PC-3 (cell line): Measurements from ENCODE around the gene TROAP. TPM values are rescaled to one million over a fixed set of nuclear protein-coding genes. Genes with fewer than 3 reads are reported as not detected.

Source experiments
- ATAC-seq: fragments of 200-7000 bp; cut with Tn5 transposase; 2 replicates; pipeline ENCODE4 v1.9.1; 2020; ENCODE audit warnings: mild to moderate bottlenecking, moderate library complexity
- BruUV-seq: library from RNA; stranded (reverse); fragments of 400-500 nt; replicated peaks from 2 replicates; lab custom pipeline; 2021; lab: Mats Ljungman, UMichigan
- CTCF ChIA-PET: fragments of 300-600 bp; sonication (Branson Sonifier 250); formaldehyde crosslinking; loops from one replicate; lab custom pipeline; 2022; ENCODE audit warnings: antibody characterized with exemption; lab: Charles Lee
- POLR2A ChIA-PET: fragments of 300-600 bp; sonication (Branson Sonifier 250); formaldehyde crosslinking; loops from one replicate; lab custom pipeline; 2022; ENCODE audit warnings: antibody characterized with exemption; ENCODE audit not compliant: unreplicated experiment; lab: Charles Lee
- DNase-seq: peaks from one replicate; pipeline ENCODE4 v3.0.0-alpha.2; 2015
- H2AFZ ChIP-seq: fragments of 300-600 bp; sonication (generic); 2 replicates; pipeline ENCODE4 v1.6.0; 2016; ENCODE audit warnings: antibody characterized with exemption, low read length
- H3F3A ChIP-seq: fragments of 300-600 bp; sonication (generic); one replicate; pipeline ENCODE4 v1.6.0; 2017; ENCODE audit warnings: antibody characterized with exemption, low read length, control low read depth, mild to moderate bottlenecking; ENCODE audit not compliant: unreplicated experiment
- H3K27ac ChIP-seq: fragments of 300-600 bp; sonication (generic); 2 replicates; pipeline ENCODE4 v1.5.1; 2016; ENCODE audit warnings: mild to moderate bottlenecking, low read length
- H3K27me3 ChIP-seq: fragments of 300-600 bp; sonication (generic); 2 replicates; pipeline ENCODE4 v1.6.1; 2016; ENCODE audit warnings: low read length, mixed read lengths
- H3K36me3 ChIP-seq: fragments of 300-600 bp; sonication (generic); 2 replicates; pipeline ENCODE4 v1.6.1; 2016; ENCODE audit warnings: low read depth, mixed run types, low read length, mixed read lengths
- H3K4me1 ChIP-seq: fragments of 300-600 bp; sonication (generic); 2 replicates; pipeline ENCODE4 v1.5.1; 2016; ENCODE audit warnings: low read length; ENCODE audit not compliant: insufficient read depth
- H3K4me2 ChIP-seq: fragments of 300-600 bp; sonication (generic); 2 replicates; pipeline ENCODE4 v1.6.0; 2016; ENCODE audit warnings: low read length
- H3K4me3 ChIP-seq: fragments of 300-600 bp; sonication (generic); 2 replicates; pipeline ENCODE4 v1.5.1; 2016; ENCODE audit warnings: mild to moderate bottlenecking, low read length, mixed read lengths
- H3K79me2 ChIP-seq: fragments of 300-600 bp; sonication (generic); 2 replicates; pipeline ENCODE4 v1.6.1; 2017; ENCODE audit warnings: low read length, mixed read lengths
- H3K9ac ChIP-seq: fragments of 300-600 bp; sonication (generic); 2 replicates; pipeline ENCODE4 v1.6.0; 2016; ENCODE audit warnings: mild to moderate bottlenecking, low read length
- H3K9me2 ChIP-seq: fragments of 300-600 bp; sonication (generic); replicated peaks from 2 replicates; pipeline ENCODE4 v1.6.1; 2016; ENCODE audit warnings: mixed run types, low read length, mixed read lengths
- H3K9me3 ChIP-seq: fragments of 300-600 bp; sonication (generic); 2 replicates; pipeline ENCODE4 v1.6.1; 2016; ENCODE audit warnings: low read length, mixed read lengths
- H4K20me1 ChIP-seq: fragments of 300-600 bp; sonication (generic); 2 replicates; pipeline ENCODE4 v1.6.1; 2016; ENCODE audit warnings: low read length, mixed read lengths
- EZH2 ChIP-seq: fragments of 300-600 bp; sonication (generic); IDR thresholded peaks from one replicate; pipeline ENCODE4 v1.6.1; 2017; ENCODE audit warnings: antibody characterized with exemption, mild to moderate bottlenecking, low read length; ENCODE audit not compliant: unreplicated experiment
- EZH2phosphoT487 ChIP-seq: fragments of 300-600 bp; sonication (generic); IDR thresholded peaks from 2 replicates; pipeline ENCODE4 v1.6.1; 2018; ENCODE audit warnings: mild to moderate bottlenecking, antibody characterized with exemption, low read length, borderline replicate concordance
- intact Hi-C: fragments of 100-400 bp; cut with micrococcal nuclease; formaldehyde crosslinking; loops from 2 replicates; pipeline ENCODE4 v1.9.0; 2023
- total RNA-seq: library from RNA; depleted of rRNA; stranded (reverse); fragments of >200 nt; gene quantifications from 2 replicates; pipeline ENCODE4 v1.2.3, GENCODE V29; 2014
- TF ChIP-seq, protein P1 (sequence below): fragments of 300-600 bp; sonication (generic); conservative IDR thresholded peaks from 2 replicates; pipeline ENCODE4 v1.5.1; 2017; ENCODE audit warnings: antibody characterized with exemption, low read depth, mild to moderate bottlenecking, low read length

TROAP gene
- total RNA-seq, 1 experiment from 2014 or later, result 103 TPM

DNA sequence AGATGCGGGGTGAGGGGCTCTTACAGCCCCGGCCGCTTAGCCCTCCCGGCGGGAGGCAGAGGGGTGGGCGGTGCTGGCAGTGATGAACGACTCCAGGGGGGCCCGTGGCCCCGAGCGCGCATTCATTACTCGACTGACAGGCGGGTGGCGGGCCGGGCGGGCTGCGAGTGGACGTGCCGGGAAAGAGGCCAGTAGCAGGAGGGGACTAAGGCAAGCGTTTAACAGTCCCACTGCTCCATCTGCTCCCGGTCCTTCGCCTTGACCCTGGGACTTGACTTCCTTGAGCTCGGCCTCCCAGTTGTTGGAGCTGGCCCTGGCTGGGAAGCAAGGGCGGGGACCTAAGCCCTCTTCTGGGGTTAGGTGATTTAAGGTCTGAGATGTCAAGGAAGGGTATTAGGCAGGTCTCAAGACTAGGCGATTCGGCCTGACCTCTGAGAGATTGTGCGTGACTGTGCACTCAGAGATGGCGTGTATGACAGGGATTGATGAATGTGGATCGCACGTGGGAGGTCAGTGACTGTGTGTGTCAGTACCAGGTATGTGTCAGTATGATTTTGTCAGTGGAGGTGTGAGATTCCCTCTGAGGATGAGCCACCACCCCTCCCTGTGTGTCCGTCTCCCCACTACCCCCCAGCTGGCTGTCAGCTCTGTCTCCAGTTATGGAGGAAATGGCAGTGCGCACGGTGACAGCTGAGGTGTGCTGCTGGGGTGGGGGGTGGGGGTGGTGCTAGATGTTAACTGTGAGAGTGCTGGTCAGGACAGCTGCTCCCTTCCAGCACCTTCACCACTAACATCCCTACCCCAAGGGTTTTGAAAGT lies 20.1 kb downstream of the TROAP start:
- H3K27me3 ChIP-seq, result peaks cover 21% of the 10 kb centered on the region
- DNase-seq, result no peak
- intact Hi-C loops, result no loop called here
- ChIA-PET POLR2A (no interaction called here), CTCF (interaction anchor here (0.5 to 2.0 kb wide), 7 partner anchors 11 to 61 kb away, joined by 3 to 6 read pairs (median 3); partner anchors contain the start of genes SPATS2 and TROAP)
- H3K79me2 ChIP-seq, result no peaks in the 10 kb centered on the region
- peaks cover 33% of the 10 kb centered on the region for H3K4me1 ChIP-seq
- TF ChIP-seq, protein P1, sequence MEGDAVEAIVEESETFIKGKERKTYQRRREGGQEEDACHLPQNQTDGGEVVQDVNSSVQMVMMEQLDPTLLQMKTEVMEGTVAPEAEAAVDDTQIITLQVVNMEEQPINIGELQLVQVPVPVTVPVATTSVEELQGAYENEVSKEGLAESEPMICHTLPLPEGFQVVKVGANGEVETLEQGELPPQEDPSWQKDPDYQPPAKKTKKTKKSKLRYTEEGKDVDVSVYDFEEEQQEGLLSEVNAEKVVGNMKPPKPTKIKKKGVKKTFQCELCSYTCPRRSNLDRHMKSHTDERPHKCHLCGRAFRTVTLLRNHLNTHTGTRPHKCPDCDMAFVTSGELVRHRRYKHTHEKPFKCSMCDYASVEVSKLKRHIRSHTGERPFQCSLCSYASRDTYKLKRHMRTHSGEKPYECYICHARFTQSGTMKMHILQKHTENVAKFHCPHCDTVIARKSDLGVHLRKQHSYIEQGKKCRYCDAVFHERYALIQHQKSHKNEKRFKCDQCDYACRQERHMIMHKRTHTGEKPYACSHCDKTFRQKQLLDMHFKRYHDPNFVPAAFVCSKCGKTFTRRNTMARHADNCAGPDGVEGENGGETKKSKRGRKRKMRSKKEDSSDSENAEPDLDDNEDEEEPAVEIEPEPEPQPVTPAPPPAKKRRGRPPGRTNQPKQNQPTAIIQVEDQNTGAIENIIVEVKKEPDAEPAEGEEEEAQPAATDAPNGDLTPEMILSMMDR, result no peak
- TF ChIP-seq EZH2 (no peak), EZH2phosphoT487 (no peak)
- no peak for ATAC-seq
- H3K9me2 ChIP-seq, result no peaks in the 10 kb centered on the region
- H3K27ac ChIP-seq, result no peak overlapping the region
- H3K4me3 ChIP-seq, result peak overlapping the region; percentile 53
- H3K4me2 ChIP-seq, result peak overlapping the region; percentile 76
- H4K20me1 ChIP-seq, result no peaks in the 10 kb centered on the region
- H3K36me3 ChIP-seq, result no peaks in the 10 kb centered on the region
- H2AFZ ChIP-seq, result peak overlapping the region; percentile 82
- H3K9me3 ChIP-seq, result no peaks in the 10 kb centered on the region
- no TSS peak for BruUV-seq
- no peaks in the 10 kb centered on the region for H3F3A ChIP-seq
- H3K9ac ChIP-seq, result no peak overlapping the region

DNA sequence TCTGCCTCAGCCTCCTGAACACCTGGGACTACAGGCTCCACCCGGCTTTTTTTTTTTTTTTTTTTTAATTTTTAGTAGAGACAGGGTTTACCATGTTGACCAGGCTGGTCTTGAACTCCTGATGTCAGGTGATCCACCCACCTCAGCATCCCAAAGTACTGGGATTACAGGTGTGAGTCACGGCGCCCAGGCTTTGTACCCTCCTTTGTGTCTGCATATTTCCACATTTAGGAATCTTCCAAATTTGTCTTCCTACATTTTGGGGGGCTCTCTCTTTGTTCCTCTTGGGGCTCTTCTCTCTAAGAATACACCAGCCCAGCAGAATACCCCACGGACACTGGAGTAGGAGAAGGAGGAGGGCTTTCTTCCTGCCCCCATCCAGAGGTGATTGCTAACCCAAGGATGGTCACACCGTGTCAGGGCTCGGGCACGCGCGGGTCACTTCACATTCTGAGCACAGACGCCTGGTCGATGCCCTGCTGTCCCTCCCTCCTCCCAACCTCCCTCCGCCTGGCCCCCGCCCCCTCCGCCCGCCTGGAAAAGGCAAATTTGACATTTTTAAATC lies 21.5 kb downstream of the TROAP start:
- Histone ChIP-seq H3K4me1 (peaks cover 38% of the 10 kb centered on the region), H3K4me2 (peak overlapping the region; percentile 77), H3K4me3 (peak overlapping the region; percentile 49; the same call in 1 of the 2 replicates), H3K27me3 (peaks cover 21% of the 10 kb centered on the region), H3F3A (no peaks in the 10 kb centered on the region), H4K20me1 (no peaks in the 10 kb centered on the region), H3K9me2 (no peaks in the 10 kb centered on the region), H3K79me2 (peaks cover 7% of the 10 kb centered on the region; the same call in 1 of the 2 replicates), H3K27ac (no peak overlapping the region), H2AFZ (peak overlapping the region; percentile 47; the same call in 1 of the 2 replicates), H3K36me3 (no peaks in the 10 kb centered on the region), H3K9ac (no peak overlapping the region), H3K9me3 (no peaks in the 10 kb centered on the region)
- intact Hi-C loops, result no loop called here
- DNase-seq, result no peak
- no TSS peak for BruUV-seq
- POLR2A ChIA-PET, result no interaction called here
- no peak for ATAC-seq
- CTCF ChIA-PET, result interaction anchor here (0.6 kb wide), 1 partner anchor 169 kb away, joined by 6 read pairs; no protein-coding TSS in a partner anchor
- TF ChIP-seq EZH2 (no peak), EZH2phosphoT487 (no peak)

DNA sequence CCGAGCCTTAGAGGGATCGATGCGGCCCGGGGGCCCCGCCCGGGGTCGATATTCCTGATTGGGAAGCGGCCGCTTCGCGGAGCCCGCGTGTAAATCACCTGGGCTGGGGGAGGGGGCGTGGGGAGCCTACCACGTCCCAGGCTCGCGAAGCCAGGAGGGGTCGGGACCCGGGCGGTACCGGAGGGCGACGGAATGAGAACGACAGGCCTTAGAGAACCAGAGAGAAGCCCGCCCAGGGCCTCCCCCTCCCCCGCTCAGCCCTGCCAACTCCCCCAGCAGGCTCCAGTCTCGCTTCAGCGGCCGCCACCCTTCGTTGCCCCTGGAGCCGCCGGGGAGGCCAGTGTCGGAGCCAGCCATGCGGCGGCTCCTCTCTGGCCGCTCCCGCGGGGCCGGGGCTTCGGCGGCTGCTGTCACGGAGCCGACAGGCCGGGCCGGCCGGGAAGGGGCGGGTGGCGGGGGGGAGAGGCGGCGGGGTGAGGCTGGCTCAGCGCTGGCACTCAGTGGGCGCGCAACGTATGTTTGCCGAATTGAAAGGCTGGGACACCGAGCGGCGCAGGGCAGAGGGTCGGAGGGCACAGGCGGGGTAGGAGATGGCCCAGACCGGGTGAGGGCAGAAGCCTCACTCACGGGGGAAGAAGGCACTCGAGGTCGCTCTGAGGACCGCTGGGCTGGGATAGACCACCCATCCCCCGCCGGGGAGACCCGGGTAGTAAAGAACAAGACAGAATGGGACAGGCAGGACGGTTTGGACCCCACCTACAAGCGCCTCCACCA lies 22.2 kb downstream of the TROAP start:
- peaks cover 21% of the 10 kb centered on the region for H3K27me3 ChIP-seq
- no peaks in the 10 kb centered on the region for H4K20me1 ChIP-seq
- ChIA-PET POLR2A (no interaction called here), CTCF (no interaction called here)
- peaks cover 38% of the 10 kb centered on the region for H3K4me1 ChIP-seq
- H3F3A ChIP-seq, result no peaks in the 10 kb centered on the region
- no peaks in the 10 kb centered on the region for H3K36me3 ChIP-seq
- no peak overlapping the region for H3K9ac ChIP-seq
- TF ChIP-seq EZH2, result no peak
- TF ChIP-seq, protein P1, result no peak
- no peak for TF ChIP-seq EZH2phosphoT487
- peak; percentile 23 for DNase-seq
- intact Hi-C loops, result no loop called here
- H3K9me3 ChIP-seq, result no peaks in the 10 kb centered on the region
- H3K9me2 ChIP-seq, result no peaks in the 10 kb centered on the region
- H3K4me2 ChIP-seq, result peak overlapping the region; percentile 87
- no TSS peak for BruUV-seq
- ATAC-seq, result peak; percentile 3
- peak overlapping the region; percentile 70 for H3K4me3 ChIP-seq
- peak overlapping the region; percentile 81; the same call in 1 of the 2 replicates for H2AFZ ChIP-seq
- H3K79me2 ChIP-seq, result peaks cover 7% of the 10 kb centered on the region; the same call in 1 of the 2 replicates
- no peak overlapping the region for H3K27ac ChIP-seq
